IMR-90 (cell line): ENCODE measurements around the gene LRRC37A3. TPM values are rescaled to one million over a fixed set of nuclear protein-coding genes. Genes with fewer than 3 reads are reported as not detected.
"Not testable (repeated sequence)": the region's sequence is repeated elsewhere in the genome, so short reads cannot be mapped to it uniquely, and the experiment has no call there.

Source experiments
- ATAC-seq: fragments of 200-7000 bp; cut with Tn5 transposase; 2 replicates; pipeline ENCODE4 v1.9.1; 2020; ENCODE audit warnings: low read depth, mild to moderate bottlenecking, moderate library complexity
- BruUV-seq: library from RNA; stranded (reverse); fragments of 400-500 nt; replicated peaks from 2 replicates; lab custom pipeline; 2021; lab: Mats Ljungman, UMichigan
- CTCF ChIA-PET: fragments of 300-600 bp; formaldehyde crosslinking; extraction: SDS; loops from one replicate; lab custom pipeline; 2021; ENCODE audit warnings: antibody characterized with exemption; lab: Yijun Ruan, JAX
- POLR2A ChIA-PET: fragments of 300-600 bp; sonication (Branson Sonifier 250); formaldehyde crosslinking; loops from one replicate; lab custom pipeline; 2022; ENCODE audit warnings: antibody characterized with exemption; ENCODE audit not compliant: unreplicated experiment; lab: Charles Lee
- DNase-seq: peaks from one replicate; pipeline ENCODE4 v3.0.0; 2013
- H2AFZ ChIP-seq: replicated peaks from 2 replicates; pipeline ENCODE3; 2013; ENCODE audit warnings: low read length, mild to moderate bottlenecking; ENCODE audit not compliant: poor library complexity
- H2AK5ac ChIP-seq: 2 replicates; pipeline ENCODE4 v1.6.1; 2013; ENCODE audit warnings: low read depth, low read length, inconsistent platforms
- H2AK9ac ChIP-seq: replicated peaks from 2 replicates; pipeline ENCODE3; 2013; ENCODE audit warnings: mild to moderate bottlenecking, low read depth, low read length, moderate library complexity; ENCODE audit not compliant: poor library complexity
- H2BK120ac ChIP-seq: 2 replicates; pipeline ENCODE4 v1.6.1; 2013; ENCODE audit warnings: low read depth, low read length, inconsistent platforms
- H2BK15ac ChIP-seq: 3 replicates; pipeline ENCODE4 v1.6.1; 2013; ENCODE audit warnings: low read depth, low read length, inconsistent platforms
- H2BK20ac ChIP-seq: 2 replicates; pipeline ENCODE4 v1.6.1; 2013; ENCODE audit warnings: low read depth, mild to moderate bottlenecking, inconsistent platforms, low read length, moderate library complexity
- H2BK5ac ChIP-seq: 2 replicates; pipeline ENCODE4 v1.6.1; 2013; ENCODE audit warnings: mild to moderate bottlenecking, low read depth, low read length, inconsistent platforms; ENCODE audit not compliant: poor library complexity, severe bottlenecking
- H3K14ac ChIP-seq: replicated peaks from 2 replicates; pipeline ENCODE4 v1.6.1; 2013; ENCODE audit warnings: low read depth, low read length, inconsistent platforms
- H3K18ac ChIP-seq: 2 replicates; pipeline ENCODE4 v1.6.1; 2013; ENCODE audit warnings: low read depth, low read length, control low read depth
- H3K23ac ChIP-seq: 2 replicates; pipeline ENCODE4 v1.6.1; 2013; ENCODE audit warnings: low read depth, low read length, inconsistent platforms
- H3K27ac ChIP-seq: 2 replicates; pipeline ENCODE4 v1.5.1; 2013; ENCODE audit warnings: mild to moderate bottlenecking, control low read depth, low read length; ENCODE audit not compliant: insufficient read depth
- H3K27me3 ChIP-seq: 2 replicates; pipeline ENCODE4 v1.6.1; 2013; ENCODE audit warnings: low read length; ENCODE audit not compliant: control insufficient read depth, insufficient read depth
- H3K36me3 ChIP-seq: 2 replicates; pipeline ENCODE4 v1.6.1; 2013; ENCODE audit warnings: low read length, mixed read lengths; ENCODE audit not compliant: control insufficient read depth, insufficient read depth
- H3K4ac ChIP-seq: 2 replicates; pipeline ENCODE4 v1.6.1; 2013; ENCODE audit warnings: low read depth, low read length, inconsistent platforms
- H3K4me1 ChIP-seq: 2 replicates; pipeline ENCODE4 v1.6.1; 2013; ENCODE audit warnings: low read length, mixed read lengths; ENCODE audit not compliant: control insufficient read depth, insufficient read depth
- H3K4me2 ChIP-seq: 2 replicates; pipeline ENCODE4 v1.6.1; 2013; ENCODE audit warnings: low read depth, mild to moderate bottlenecking, control low read depth, low read length, moderate library complexity
- H3K4me3 ChIP-seq: 2 replicates; pipeline ENCODE4 v1.5.1; 2013; ENCODE audit warnings: low read depth, mild to moderate bottlenecking, control low read depth, low read length, moderate library complexity; ENCODE audit not compliant: insufficient read depth
- H3K56ac ChIP-seq: 2 replicates; pipeline ENCODE4 v1.6.1; 2013; ENCODE audit warnings: low read length, inconsistent platforms; ENCODE audit not compliant: insufficient read depth; ENCODE audit errors: extremely low read depth
- H3K79me1 ChIP-seq, 2 experiments: 2 replicates each; pipeline ENCODE4 v1.6.1; 2013; ENCODE audit warnings: low read length in 2 of 2, inconsistent platforms in 1 of 2, low read depth in 1 of 2
- H3K9ac ChIP-seq: 2 replicates; pipeline ENCODE4 v1.6.1; 2013; ENCODE audit warnings: low read depth, low read length, control low read depth
- H3K9me1 ChIP-seq: 2 replicates; pipeline ENCODE4 v1.6.1; 2013; ENCODE audit warnings: low read length, inconsistent platforms; ENCODE audit not compliant: insufficient read depth
- H3K9me3 ChIP-seq: 2 replicates; pipeline ENCODE4 v1.6.1; 2013; ENCODE audit warnings: low read length; ENCODE audit not compliant: control insufficient read depth, insufficient read depth
- H4K20me1 ChIP-seq: 2 replicates; pipeline ENCODE4 v1.6.1; 2013; ENCODE audit warnings: low read length, inconsistent platforms; ENCODE audit not compliant: insufficient read depth
- H4K5ac ChIP-seq: 2 replicates; pipeline ENCODE4 v1.6.1; 2013; ENCODE audit warnings: mild to moderate bottlenecking, low read depth, low read length, control low read depth
- H4K8ac ChIP-seq, 2 experiments: 2 replicates each; pipeline ENCODE4 v1.6.1; 2013; ENCODE audit warnings: low read depth in 2 of 2, low read length in 2 of 2, control low read depth in 1 of 2, inconsistent platforms in 1 of 2
- H4K91ac ChIP-seq: 2 replicates; pipeline ENCODE4 v1.6.1; 2013; ENCODE audit warnings: low read depth, low read length, inconsistent platforms; ENCODE audit not compliant: insufficient read depth
- WGBS, 2 experiments: methylation state at CpG; one replicate each; pipeline versions ENCODE4 v1.1.5 to v1.1.7; 2013; ENCODE audit warnings: missing lambda C conversion rate in 2 of 2; ENCODE audit not compliant: insufficient read length in 1 of 2; ENCODE audit errors: extremely low coverage in 2 of 2; 5-methylcytosine and 5-hydroxymethylcytosine counted together
- dilution Hi-C: fragments of 300-500 bp; cut with HindIII; formaldehyde crosslinking; loops from one replicate; pipeline ENCODE4 v1.14.3; 2018; ENCODE audit warnings: low sequenced_read_pairs; ENCODE audit not compliant: unreplicated experiment
- in situ Hi-C: fragments of 300-500 bp; cut with MboI; formaldehyde crosslinking; loops from 3 replicates; pipeline ENCODE4 v1.14.3; 2019; ENCODE audit warnings: low sequenced_read_pairs, inconsistent platforms, mixed read lengths
- intact Hi-C: fragments of 100-400 bp; cut with micrococcal nuclease; formaldehyde crosslinking; loops from 2 replicates; pipeline ENCODE4 v1.10.0; 2022
- polyA plus RNA-seq, 3 experiments: library from polyadenylated mRNA; depleted of rRNA; stranded (reverse); fragments of >200 nt; gene quantifications; 2 replicates each; pipeline ENCODE4 v1.2.3, GENCODE V29; 2012; ENCODE audit warnings: low replicate concordance in 1 of 3
- total RNA-seq: library from RNA; depleted of rRNA; stranded (reverse); fragments of >200 nt; gene quantifications from 2 replicates; pipeline ENCODE4 v1.2.3, GENCODE V29; 2012

The LRRC37A3 gene
- total and polyA plus RNA-seq, 2 of the 4 experiments (the other 2 are of a cell fraction), result 3.1 to 4.5 TPM

- H2BK5ac ChIP-seq, H3K14ac ChIP-seq, H3K9me1 ChIP-seq, H4K20me1 ChIP-seq, H2BK20ac ChIP-seq, H2AK9ac ChIP-seq, H4K8ac ChIP-seq, H2BK15ac ChIP-seq, H3K27ac ChIP-seq, dilution Hi-C loops, H3K56ac ChIP-seq, in situ Hi-C loops, H3K18ac ChIP-seq, H2AFZ ChIP-seq, H3K36me3 ChIP-seq, DNase-seq, H4K5ac ChIP-seq, ATAC-seq, H3K23ac ChIP-seq, H4K91ac ChIP-seq, H3K9ac ChIP-seq, POLR2A ChIA-PET, H3K9me3 ChIP-seq, H3K4me2 ChIP-seq, H2AK5ac ChIP-seq, H3K4ac ChIP-seq, intact Hi-C loops, H3K79me1 ChIP-seq, CTCF ChIA-PET, H3K27me3 ChIP-seq, BruUV-seq, H3K4me3 ChIP-seq, H3K4me1 ChIP-seq, H2BK120ac ChIP-seq: not testable (repeated sequence)
- WGBS, 2 experiments, result no CpG with 5 or more reads among the region's 6 CpGs
These were observed 15.1 kb upstream of the LRRC37A3 start for GRCh38 chr17:64934284-64934778.

- H3K56ac ChIP-seq, H3K18ac ChIP-seq, H4K5ac ChIP-seq, H3K23ac ChIP-seq, H2BK5ac ChIP-seq, H3K4me2 ChIP-seq, H2AFZ ChIP-seq, dilution Hi-C loops, BruUV-seq, H4K8ac ChIP-seq, H2AK5ac ChIP-seq, H3K9me1 ChIP-seq, H2AK9ac ChIP-seq, H4K91ac ChIP-seq, H3K4ac ChIP-seq, H3K4me1 ChIP-seq, ATAC-seq, H3K9me3 ChIP-seq, H2BK20ac ChIP-seq, POLR2A ChIA-PET, intact Hi-C loops, H3K27me3 ChIP-seq, H3K36me3 ChIP-seq, H4K20me1 ChIP-seq, H2BK15ac ChIP-seq, H3K27ac ChIP-seq, DNase-seq, H2BK120ac ChIP-seq, H3K79me1 ChIP-seq, in situ Hi-C loops, H3K9ac ChIP-seq, H3K14ac ChIP-seq, H3K4me3 ChIP-seq, CTCF ChIA-PET: not testable (repeated sequence)
- no CpG with 5 or more reads among the region's 3 CpGs for WGBS, 2 experiments
These were observed 13.6 kb upstream of the LRRC37A3 start for GRCh38 chr17:64932850-64933249.
